Keratinocyte (primary cell): ENCODE results near the gene PTBP3. TPM values are rescaled to one million over a fixed set of nuclear protein-coding genes. Genes with fewer than 3 reads are reported as not detected.

ENCODE experiments used
- DNase-seq: peaks from one replicate; pipeline ENCODE4 v3.0.0-alpha.2; 2011; ENCODE audit warnings: low read depth, missing footprints, low spot score
- FAIRE-seq: peaks from 2 replicates; lab custom pipeline; 2011; peaks lifted over from hg19 to GRCh38; lab: Jason Lieb, UNC
- H2AFZ ChIP-seq: 2 replicates; pipeline ENCODE4 v1.6.0; 2012; ENCODE audit warnings: low read length, control low read depth, inconsistent platforms; ENCODE audit not compliant: control insufficient read depth
- H3K27ac ChIP-seq: 2 replicates; pipeline ENCODE4 v1.5.1; 2011; ENCODE audit warnings: low read length; ENCODE audit not compliant: control insufficient read depth, insufficient read depth
- H3K27me3 ChIP-seq: 3 replicates; pipeline ENCODE4 v1.6.0; 2011; ENCODE audit warnings: low read length; ENCODE audit not compliant: control insufficient read depth, insufficient read depth; ENCODE audit errors: extremely low read depth
- H3K36me3 ChIP-seq, 2 experiments: 2 replicates in 1 of 2; 3 replicates in 1 of 2; pipeline ENCODE4 v1.5.1; 2011; ENCODE audit warnings: low read length in 2 of 2, mild to moderate bottlenecking in 1 of 2; ENCODE audit not compliant: control insufficient read depth in 2 of 2, insufficient read depth in 2 of 2; ENCODE audit errors: extremely low read depth in 1 of 2
- H3K4me1 ChIP-seq: 3 replicates; pipeline ENCODE4 v1.5.1; 2011; ENCODE audit warnings: low read length; ENCODE audit not compliant: control insufficient read depth, insufficient read depth; ENCODE audit errors: extremely low read depth
- H3K4me2 ChIP-seq: 3 replicates; pipeline ENCODE4 v1.6.0; 2011; ENCODE audit warnings: low read depth, low read length; ENCODE audit not compliant: control insufficient read depth, insufficient read depth; ENCODE audit errors: extremely low read depth
- H3K4me3 ChIP-seq, 3 experiments: fragments of 200-600 bp in 1 of 3; sonication (generic) in 1 of 3; 2 replicates in 2 of 3; 3 replicates in 1 of 3; pipeline ENCODE4 v1.5.1; 2011 to 2016; ENCODE audit warnings: low read length in 3 of 3, mild to moderate bottlenecking in 3 of 3, control low read depth in 2 of 3, inconsistent platforms in 1 of 3, low read depth in 1 of 3, mixed read lengths in 1 of 3, mixed run types in 1 of 3, moderate library complexity in 1 of 3; ENCODE audit not compliant: control insufficient read depth in 2 of 3, insufficient read depth in 2 of 3; ENCODE audit errors: extremely low read depth in 1 of 3
- H3K79me2 ChIP-seq: 2 replicates; pipeline ENCODE4 v1.6.0; 2012; ENCODE audit warnings: low read length; ENCODE audit not compliant: control insufficient read depth, insufficient read depth
- H3K9ac ChIP-seq: 3 replicates; pipeline ENCODE4 v1.6.0; 2011; ENCODE audit warnings: low read length; ENCODE audit not compliant: control insufficient read depth, insufficient read depth; ENCODE audit errors: extremely low read depth
- H3K9me1 ChIP-seq: 3 replicates; pipeline ENCODE4 v1.6.0; 2011; ENCODE audit warnings: low read length; ENCODE audit not compliant: control insufficient read depth, insufficient read depth; ENCODE audit errors: extremely low read depth
- H3K9me3 ChIP-seq: 2 replicates; pipeline ENCODE4 v1.5.1; 2012; ENCODE audit warnings: low read depth, low read length; ENCODE audit not compliant: control insufficient read depth
- H4K20me1 ChIP-seq: 3 replicates; pipeline ENCODE4 v1.6.0; 2011; ENCODE audit warnings: low read length; ENCODE audit not compliant: control insufficient read depth, insufficient read depth; ENCODE audit errors: extremely low read depth
- CTCF ChIP-seq, 3 experiments: IDR thresholded peaks in 1 of 3; conservative IDR thresholded peaks in 1 of 3; optimal IDR thresholded peaks in 1 of 3; 2 replicates in 2 of 3; 3 replicates in 1 of 3; pipeline versions ENCODE3 to v1.5.1; 2011; ENCODE audit warnings: low read length in 3 of 3, mild to moderate bottlenecking in 3 of 3, moderate library complexity in 2 of 3, control low read depth in 1 of 3, inconsistent platforms in 1 of 3; ENCODE audit not compliant: insufficient read depth in 2 of 3; ENCODE audit errors: extremely low read depth in 1 of 3
- EZH2 ChIP-seq: IDR thresholded peaks from one replicate; pipeline ENCODE4 v1.6.1; 2012; ENCODE audit warnings: inconsistent platforms, mild to moderate bottlenecking, low read length, moderate library complexity
- dilution Hi-C: fragments of 300-500 bp; cut with MboI; formaldehyde crosslinking; loops from one replicate; pipeline ENCODE4 v1.7.0; 2020; ENCODE audit warnings: low sequenced_read_pairs; ENCODE audit not compliant: extremely low pct_ligation_motif_present
- polyA plus RNA-seq, 5 experiments: library from polyadenylated mRNA; depleted of rRNA in 3 of 5; stranded (reverse) in 3 of 5; stranded (forward) in 1 of 5; unstranded in 1 of 5; fragments of >200 nt; gene quantifications; 1 replicate in 1 of 5; 2 replicates in 3 of 5; 3 replicates in 1 of 5; pipeline versions ENCODE4 v1.2.1 to v1.2.3, GENCODE V29; 2011 to 2012; ENCODE audit warnings: missing spikeins in 2 of 5, low read depth in 1 of 5, low replicate concordance in 1 of 5

The PTBP3 gene
- polyA plus RNA-seq, 1 donor (not counting 4 experiments of a cell fraction or from before 2014, with no cell fraction given): 51.0 TPM

DNA sequence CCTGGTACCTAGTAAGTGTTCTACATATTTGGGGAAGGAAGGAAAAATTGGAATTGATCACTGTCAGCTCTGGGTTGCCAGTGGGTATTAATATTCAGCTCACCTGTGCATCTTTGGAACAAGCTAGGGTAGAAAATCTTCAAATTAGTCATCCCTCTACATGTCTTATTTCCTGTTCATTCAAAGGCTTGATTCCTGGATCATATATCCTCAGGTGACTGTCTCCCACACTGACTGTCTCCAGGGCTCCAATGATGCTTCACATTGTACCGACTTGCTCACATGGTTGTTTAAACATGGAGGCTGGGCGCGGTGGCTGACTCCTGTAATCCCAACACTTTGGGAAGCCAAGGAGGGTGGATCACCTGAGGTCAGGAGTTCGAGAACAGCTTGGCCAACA is 146.7 kb downstream of the PTBP3 start:
- Histone ChIP-seq H3K79me2 (no peaks in the 10 kb centered on the region), H3K4me2 (no peak overlapping the region), H3K4me3 (no peak overlapping the region), H3K27me3 (no peaks in the 10 kb centered on the region), H3K9ac (no peak overlapping the region), H4K20me1 (no peaks in the 10 kb centered on the region), H3K9me3 (no peaks in the 10 kb centered on the region), H2AFZ (peak overlapping the region; percentile 23), H3K36me3 (no peaks in the 10 kb centered on the region), H3K27ac (no peak overlapping the region), H3K4me1 (peaks cover 12% of the 10 kb centered on the region), H3K9me1 (no peaks in the 10 kb centered on the region)
- DNase-seq: peak; percentile 45
- FAIRE-seq: peak; percentile 94
- dilution Hi-C loops: no loop called here
- TF ChIP-seq EZH2 (no peak), CTCF (optimal IDR thresholded peaks at IDR 0.05 in 1 of 3, IDR thresholded peaks at IDR 0.05 in 1 of 3, conservative IDR thresholded peaks at IDR 0.05 in 1 of 3; ENCODE audit: extremely low read depth in 1 of 3, insufficient read depth in 2 of 3, low read length in 3 of 3) (no peak)

DNA sequence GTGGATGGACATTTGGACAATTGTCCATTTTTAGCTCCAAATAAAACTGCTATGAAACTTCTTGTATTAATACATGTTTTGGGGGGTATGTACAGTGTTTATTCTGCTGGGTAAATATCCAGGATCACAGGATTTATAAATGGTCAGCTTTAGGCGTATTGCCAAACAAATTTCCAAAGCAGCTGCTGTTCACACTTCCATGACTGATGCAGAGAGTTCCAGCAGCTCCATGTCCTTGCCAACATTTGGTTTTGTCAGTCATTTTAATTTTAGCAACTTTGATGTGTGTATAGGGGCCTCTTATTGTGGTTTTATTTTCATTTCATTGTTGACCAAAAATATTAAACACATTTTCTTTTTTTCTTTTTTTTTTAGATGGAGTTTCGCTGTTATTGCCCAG is 148.5 kb downstream of the PTBP3 start:
- Histone ChIP-seq H3K9me3 (no peaks in the 10 kb centered on the region), H3K36me3 (no peaks in the 10 kb centered on the region), H3K27ac (no peak overlapping the region), H3K9ac (no peak overlapping the region), H3K4me1 (peaks cover 15% of the 10 kb centered on the region), H4K20me1 (no peaks in the 10 kb centered on the region), H3K9me1 (no peaks in the 10 kb centered on the region), H3K4me3 (no peak overlapping the region), H3K79me2 (no peaks in the 10 kb centered on the region), H2AFZ (no peak overlapping the region), H3K4me2 (no peak overlapping the region), H3K27me3 (no peaks in the 10 kb centered on the region)
- TF ChIP-seq EZH2 (no peak), CTCF (optimal IDR thresholded peaks at IDR 0.05 in 1 of 3, IDR thresholded peaks at IDR 0.05 in 1 of 3, conservative IDR thresholded peaks at IDR 0.05 in 1 of 3; ENCODE audit: extremely low read depth in 1 of 3, insufficient read depth in 2 of 3, low read length in 3 of 3) (no peak)
- dilution Hi-C loops: no loop called here
- FAIRE-seq (no peak), DNase-seq (no peak)
